Hippocampal formation (tissue), 2 donors: ENCODE measurements around the gene AFTPH.
A peak's percentile ranks its signal among the peaks of the same experiment; 100 is the strongest.

Source experiments
- DNase-seq, 2 donors: peaks; one replicate each; lab custom pipeline; 2025; lab: John Stamatoyannopoulos, UW

The AFTPH gene

DNA sequence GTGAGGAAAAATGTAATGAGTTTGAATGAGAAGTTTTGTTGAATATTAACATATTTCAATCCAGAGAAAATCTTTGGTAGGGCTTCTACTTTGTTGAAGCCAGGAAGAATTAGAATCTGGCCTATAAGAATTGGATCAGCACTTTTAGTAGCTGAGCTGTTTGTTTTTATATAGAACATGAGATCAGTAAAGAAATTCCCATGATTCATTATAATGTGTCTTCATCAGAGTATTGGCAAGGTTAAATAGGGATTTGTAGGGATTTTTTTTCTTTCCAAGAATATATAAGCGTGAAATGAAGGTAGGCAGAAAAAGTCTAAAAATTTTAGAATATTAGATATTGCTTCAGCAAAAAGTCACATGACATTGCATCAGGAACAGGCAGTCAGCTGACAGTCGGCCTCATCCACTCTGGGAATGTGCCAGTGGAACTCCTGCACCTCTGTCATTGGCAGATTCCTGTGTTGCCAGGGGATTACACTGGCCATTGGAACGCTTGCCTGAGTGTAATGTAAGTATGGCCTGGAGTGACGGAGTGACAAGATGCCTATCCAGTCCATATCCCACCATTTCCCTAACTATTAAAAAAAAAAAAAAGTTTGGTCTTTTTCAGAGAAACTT, 69.0 kb downstream of the AFTPH start:
- no peak for DNase-seq

DNA sequence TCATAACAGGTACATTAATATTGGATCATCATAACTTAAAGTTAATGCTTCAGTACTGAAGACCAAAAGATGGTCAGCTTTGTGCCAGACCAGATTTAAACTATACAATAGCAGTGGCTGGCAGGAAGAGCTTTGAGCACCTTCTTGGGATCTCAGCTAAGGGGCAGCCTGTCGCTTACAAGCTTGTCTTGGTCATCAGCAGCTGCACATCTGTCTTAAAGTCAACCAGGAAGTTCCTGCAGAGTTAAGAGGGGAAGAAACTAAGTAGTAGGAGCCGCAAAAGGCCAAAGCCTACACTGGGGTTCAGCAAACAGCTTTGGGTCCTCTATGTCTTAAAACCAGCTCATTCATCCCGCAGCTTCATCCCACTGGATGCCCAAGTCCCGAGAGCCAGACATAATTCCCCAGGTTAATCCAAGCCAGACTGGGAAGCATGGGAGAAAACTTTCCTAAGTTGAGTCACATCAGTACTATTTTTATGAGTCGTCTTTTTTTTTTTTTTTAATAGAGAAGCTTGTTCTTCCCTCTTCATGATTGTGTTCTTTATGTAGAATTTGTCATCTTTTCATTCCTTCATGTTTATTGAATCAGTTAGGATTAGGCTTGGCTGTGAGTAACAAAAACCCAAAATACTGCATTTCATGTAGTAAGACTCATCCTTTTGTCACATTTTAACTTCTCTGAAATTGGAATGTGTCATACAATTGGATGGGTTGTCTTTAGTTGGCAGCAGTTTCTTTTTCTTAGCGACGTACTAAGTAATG, 70.3 kb downstream of the AFTPH start:
- no peak for DNase-seq

DNA sequence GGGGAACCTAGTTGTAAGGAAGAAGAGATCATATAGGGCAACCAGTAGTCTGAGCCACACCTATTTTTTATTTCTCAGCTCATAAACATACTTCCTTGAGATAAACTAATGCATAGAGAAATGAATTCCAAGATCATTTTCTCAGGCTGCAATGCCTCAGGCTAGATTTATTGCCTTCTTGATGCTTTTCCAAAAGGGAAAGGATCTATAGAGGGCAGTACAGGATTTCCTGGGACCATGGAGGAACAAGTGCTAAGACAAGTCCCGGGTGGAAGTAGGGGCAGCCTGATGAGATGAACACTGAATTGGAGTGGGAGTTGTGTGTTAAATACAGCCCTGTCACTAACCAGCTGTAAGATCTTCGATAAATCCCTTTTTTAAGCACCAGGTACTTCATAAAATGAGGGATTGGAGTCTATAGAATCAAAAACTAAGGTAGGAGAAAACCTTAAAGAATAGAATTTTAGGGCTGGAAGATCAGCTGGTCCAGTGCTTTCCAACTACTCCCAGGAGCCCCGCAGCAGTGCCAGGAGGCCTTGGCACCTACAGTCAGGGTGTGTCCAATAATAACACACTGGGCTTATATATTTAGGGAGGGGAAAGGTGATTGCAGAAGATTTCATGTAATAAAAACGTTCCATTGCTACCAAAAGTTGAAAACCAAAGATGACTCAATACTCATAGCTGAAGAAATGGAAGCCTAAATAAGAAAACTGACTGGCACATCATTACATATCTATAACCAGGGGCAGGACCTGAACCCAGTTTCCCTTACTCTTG, 71.5 kb downstream of the AFTPH start:
- peak in 1 of 2 donors; percentile 22 for DNase-seq

DNA sequence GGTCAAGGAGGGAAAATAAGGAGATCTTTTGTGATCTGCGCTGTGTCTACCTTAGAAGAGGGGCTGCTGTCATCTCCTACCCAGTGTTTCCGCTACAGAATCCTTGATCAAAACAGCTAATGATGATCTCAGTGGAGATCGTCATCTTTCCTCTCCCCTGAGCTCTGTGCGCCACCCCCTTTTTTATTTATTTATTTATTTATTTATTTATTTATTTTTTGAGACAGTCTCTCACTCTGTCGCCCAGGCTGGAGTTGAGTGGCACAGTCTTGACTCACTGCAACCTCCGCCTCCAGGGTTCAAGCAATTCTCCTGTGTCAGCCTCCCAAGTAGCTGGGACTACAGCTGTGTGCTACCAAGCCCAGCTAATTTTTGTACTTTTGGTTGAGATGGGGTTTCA, 74.1 kb downstream of the AFTPH start:
- DNase-seq, result no peak

DNA sequence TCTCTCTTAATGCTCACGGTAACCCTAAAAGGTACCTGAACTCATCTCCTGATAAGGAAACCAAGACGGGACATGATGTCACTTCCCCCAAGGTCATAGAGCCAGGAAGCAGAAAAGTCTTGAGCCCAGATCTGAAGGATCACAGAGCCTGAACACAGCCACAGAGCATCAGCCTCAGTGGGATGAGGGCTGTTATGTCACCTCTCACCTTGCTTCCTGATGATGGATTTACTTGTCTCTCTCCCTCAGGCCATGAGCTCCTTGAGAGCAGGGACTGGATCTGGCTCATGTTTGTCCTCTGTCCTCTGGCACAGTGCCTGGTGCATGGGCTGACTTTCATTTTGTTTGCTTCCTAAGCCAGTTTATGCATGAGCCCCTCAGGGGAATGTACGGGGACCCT, 75.3 kb downstream of the AFTPH start:
- no peak for DNase-seq

DNA sequence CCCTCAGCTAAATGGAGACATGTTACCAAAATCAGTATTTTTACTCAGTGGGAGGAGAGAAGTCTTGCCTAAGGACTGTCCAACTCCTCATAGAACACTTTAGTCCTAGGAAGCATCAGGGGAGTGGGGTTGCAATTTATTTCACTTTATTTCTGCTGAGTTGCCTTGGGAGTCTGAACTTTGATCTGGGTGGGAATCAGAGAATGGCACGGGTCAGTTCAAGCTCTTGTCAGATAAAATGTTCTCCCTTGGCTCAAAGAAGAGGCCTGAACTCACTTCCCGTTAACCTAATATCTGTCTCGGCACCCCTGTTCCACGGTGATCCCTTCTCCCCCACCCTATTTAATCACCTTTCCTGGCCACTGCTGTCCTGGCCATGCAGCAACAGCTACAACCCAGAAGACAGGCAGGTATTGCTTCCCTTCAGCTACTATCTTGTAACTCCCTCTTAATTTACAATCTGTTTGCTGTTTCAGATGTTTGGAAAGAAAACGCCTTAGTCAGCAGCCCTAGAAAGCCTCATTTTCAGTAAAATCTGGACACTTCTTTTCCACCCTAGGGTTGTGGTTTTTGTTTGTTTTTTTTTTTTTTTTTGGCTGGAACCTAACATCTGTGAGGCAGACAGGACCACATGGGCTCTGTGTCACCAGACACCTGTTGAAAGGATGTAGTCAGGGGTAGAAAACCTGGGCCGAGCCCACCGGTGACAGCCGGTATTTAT, 77.1 kb downstream of the AFTPH start:
- no peak for DNase-seq

DNA sequence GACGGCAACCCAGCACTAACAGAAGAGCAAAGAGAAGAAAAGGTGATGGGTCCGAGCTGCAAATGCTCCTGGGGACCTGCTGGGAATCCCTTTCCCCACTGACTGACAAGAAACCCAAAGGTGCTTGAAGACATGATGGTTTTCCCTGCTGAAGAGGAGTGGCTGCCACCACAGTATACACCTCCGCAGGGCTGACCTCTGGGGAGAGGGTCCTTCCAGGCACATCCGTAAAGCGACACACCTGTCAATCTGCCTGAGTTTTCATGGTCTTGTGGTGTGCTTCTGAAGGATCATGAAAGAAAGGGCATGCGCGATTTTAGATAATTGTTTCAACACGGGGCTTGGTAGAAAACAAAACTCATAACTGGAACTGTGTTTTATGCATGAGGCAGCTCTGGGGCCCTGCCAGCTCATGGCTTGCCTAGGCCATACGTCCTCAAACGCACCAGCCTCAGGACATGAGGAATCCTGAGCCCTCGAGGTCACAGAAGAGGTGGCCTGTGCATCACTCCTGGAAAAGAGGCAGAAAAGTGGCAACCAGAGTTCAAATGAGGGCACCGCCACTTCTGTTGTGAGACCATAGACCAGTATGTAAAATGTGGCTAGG, 77.8 kb downstream of the AFTPH start:
- DNase-seq, result no peak

DNA sequence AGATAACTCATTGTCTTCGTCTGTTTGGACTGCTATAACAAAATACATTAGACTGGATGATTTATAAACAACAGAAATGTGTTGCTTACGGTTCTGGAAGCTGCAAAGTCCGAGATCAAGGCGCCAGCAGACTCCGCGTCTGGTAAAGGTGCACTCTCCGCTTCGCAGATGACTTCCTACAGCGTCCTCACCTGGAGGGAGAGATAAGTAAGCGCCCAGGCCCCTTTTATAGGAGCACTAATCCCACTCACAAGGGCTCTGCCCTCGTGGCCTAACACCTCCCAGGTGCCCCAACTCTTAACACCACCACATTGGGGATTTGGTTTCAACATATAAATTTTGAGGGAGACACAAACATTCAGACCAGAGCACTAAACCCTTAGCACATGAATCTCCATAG, 78.3 kb downstream of the AFTPH start:
- DNase-seq, result no peak

DNA sequence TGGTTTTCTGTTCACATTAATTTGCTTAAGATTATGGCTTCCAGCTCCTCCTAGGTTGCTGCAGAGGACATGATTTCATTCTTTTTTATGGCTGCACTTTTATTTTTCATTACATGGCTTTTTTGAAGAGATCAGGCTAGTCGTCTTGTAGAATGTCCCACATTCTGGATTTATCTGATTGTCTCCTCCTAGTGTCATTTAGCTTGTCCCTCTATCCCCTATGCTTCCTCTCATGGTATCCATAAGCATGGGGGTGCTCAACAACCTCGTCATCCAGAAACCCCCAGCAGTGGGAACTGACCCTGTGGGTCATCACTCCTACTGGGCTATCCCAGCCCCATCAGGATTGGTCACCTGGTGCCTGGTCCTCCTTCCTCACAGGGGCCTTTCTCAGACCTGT, 80.0 kb downstream of the AFTPH start:
- no peak for DNase-seq

DNA sequence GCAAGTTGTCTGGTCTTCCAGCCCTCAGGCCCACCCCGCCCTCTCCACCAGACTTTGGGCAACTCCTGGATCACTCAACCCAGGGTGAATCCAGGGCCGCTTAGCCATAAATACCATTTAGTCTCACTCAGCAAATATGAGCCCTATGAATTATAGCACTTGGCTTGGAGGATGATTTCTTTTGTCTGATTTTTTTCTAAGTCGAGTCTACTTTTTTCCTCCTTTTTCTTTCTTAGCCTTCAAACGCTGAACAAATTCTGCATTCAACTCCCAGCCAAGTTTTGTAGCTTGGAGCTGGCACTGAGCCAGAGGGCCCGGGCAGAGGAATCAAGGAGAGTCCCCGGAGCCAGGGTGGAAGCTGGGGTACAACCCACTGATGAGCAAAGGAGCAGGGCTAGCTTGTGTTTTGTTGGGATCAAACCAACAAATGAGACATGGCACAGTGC, 80.9 kb downstream of the AFTPH start:
- DNase-seq, result no peak

DNA sequence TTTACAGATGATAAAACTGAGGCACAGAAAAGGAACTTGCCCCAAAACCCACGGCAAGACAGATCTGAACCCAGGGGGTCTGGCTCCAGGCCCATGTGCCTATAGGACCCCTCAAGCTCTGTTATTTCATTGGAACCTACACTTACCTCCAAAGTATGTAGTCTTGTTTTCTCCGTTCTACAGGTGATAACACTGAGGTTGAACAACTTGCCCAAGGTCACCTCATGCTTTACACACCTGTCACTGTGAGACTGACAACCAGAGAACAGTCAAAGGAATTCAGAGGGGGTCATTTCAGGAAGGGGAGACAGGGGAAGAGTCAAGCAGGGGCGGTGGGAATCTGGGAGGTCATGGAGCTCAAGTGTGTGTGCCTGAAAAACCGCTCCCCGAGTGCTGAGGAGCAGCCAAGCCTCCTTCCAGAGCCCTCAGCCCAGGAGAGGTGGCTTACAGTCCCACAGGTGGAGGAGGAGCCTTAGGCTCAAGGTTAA, 81.9 kb downstream of the AFTPH start:
- DNase-seq, result no peak

DNA sequence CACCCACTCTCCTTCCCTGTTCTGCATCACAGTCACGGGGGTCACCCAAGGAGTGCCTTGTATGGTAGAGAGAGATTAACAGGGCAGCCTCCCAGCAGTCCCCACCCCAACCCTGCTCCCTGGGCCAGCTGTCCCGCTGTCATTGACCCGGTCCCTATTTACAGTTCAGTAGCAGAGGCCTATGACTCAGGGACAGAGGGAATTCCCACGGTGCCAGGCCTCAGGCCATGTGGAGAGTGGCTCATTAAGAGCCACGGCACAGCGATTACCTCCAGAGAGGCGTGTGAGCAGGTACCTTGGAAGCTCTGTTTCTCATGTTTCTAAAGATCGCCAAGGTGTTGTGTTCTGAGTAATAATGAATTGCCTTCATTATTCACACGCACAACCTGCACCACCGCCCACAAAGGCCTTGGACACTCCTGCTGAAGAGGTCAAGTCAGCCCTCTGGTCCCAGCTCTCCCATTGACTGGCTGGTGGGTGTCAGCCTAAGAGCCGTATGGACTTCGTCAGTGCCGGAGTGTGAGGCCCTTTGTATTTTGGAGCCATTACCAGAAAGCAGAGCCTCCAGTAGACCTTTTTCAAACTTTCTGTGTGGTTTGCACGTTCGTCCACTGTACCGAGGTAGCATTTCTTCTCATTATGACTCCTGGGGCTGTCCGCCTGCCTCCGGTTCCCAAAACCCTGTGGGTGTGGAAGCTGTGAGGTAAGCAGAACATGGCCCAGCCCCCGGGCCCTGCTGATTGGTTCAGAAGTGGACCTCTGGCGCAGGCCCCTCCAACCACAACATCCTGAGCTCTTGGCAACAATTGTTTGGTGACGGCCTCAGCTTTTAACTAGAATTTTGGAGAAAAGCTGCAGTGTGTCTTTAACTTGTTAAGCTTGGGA, 82.6 kb downstream of the AFTPH start:
- peak in 1 of 2 donors; percentile 46 for DNase-seq

DNA sequence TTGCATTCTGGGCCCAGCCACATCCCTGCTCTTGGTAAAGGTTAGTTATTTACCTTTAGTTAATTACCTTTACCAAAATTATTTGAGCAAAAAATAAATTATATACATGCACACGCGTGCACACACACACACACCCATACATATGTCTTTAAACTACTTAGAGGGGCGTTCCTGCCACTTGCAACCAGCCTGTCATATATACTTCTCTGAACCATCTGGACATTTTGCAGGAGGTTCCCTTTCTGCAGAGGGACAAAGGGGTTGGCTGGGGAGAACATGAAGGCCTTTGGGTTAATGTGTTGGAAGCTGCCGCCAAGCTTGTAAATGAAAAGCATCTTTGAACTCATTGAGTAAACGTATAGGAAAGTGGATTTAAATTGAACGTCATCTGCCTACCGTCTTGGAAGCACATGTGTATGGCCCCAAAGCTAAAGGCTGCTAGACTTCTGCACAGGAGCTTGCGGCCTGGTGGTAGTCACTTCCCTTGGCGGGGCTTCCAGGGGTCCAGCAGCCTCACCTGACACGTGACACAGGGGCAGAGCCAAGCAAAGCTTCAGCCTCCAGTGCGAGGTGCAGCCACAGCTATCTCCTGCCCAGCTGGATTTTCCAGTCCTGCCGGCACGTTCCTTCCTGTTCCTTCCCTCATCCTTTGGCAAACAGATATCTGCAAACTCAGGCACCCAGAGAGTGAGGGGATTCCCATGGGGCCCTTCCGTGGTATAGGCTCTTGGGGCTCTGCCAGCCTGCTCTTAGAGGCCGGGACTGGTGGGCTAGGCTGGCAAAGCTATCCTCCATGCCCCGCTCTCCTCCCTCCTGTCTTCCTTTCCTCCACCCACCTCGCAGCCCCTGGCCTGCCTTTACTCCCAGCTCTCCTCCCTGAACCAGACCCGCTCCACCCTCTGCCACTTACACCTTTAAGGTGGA, 83.5 kb downstream of the AFTPH start:
- DNase-seq, result no peak

DNA sequence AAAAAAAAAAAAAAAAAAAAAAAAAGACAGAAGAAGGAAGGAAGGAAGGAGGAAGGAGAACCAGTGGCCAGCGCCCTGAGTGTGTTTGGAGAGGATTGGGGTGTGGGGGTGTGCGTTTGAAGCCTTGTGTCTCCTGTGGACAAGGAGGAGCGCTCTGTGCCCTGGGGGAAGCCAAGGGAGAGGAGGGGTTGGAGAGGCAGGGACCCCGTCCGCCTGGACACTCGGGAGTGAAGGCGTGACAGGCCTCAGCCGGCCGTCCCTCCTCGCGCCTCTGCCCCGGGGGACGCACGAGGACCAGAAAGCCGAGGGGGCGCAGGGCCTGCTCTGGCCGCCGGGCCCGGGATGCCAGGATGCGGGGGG, 84.7 kb downstream of the AFTPH start:
- DNase-seq, result peak in 1 of 2 donors; percentile 40

DNA sequence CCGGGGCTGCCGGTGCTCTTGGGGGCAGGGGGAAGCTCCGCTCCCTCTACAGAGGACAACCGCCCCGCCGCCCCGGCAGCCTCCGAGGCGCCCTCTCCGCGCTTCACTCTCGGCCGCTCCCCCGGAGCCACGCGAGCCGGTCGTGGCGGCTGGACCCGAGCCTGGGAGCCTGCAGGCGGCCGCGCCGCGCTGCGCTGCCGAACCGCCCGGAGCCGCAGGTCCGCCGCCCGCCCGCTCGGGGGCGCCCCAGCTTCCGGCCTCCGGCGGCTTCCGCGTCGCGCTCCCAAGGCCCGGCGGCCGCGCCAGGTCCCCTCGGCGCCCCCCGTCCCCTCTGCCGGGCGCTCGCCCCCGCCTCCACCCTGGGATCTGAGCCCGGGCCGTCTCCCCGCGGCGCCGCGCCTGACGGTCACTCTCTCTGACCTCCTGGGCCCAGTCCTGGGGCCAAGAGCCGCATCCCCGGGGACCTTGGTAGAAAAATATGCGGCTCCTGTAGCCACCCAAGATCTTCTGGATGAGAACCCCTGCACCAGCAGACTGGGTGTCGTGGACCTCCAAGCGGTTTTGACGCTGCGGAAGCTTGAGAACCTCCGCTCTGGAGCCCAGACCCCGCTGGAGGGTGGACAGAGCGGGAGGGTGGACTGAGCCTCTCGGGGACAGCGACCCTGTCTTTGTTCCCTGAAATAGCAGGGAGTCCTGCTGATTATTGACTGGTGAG, 85.3 kb downstream of the AFTPH start:
- peak; percentile 10 to 62 for DNase-seq

DNA sequence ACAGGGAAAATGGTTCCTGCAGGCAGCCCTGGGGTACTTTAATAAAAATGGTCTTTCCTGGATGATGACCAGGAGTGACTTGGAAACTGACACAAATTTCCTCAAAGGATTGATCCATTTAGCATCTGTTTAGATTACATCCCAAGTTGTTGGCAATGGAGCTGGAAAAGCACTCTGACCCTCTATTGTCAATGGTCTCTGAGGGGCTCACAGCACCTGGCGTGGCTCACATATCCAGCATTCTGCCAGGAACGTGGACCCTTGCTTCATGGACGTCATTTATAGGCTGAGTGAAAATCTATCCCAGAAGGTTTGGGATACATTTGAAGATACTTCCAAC, 85.8 kb downstream of the AFTPH start:
- DNase-seq, result no peak

DNA sequence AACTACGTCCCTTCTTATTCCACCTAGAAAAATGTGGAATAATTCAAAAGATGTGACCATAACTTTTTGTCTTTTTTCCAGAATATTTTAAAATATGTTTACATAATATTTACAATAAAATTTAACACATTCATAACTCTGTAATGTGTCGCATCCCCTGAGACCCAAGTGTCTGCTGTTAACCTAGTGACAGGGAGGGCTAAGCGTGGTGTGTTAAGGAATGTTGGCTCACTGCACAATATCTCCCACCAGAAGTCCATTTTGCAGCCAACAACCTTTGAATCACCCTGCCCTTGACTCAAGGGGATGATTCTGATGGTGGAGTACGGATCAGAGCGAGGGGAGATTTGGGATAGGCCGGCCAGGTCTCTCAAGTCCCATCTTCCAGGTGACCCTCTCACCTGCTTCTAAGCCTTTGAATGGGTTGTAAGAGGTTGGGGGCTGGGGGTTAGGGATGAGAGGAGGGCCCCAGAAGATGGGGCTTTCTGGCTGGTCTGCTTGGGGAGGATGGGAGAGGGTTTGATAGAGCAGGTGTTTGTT, 86.3 kb downstream of the AFTPH start:
- DNase-seq, result no peak

DNA sequence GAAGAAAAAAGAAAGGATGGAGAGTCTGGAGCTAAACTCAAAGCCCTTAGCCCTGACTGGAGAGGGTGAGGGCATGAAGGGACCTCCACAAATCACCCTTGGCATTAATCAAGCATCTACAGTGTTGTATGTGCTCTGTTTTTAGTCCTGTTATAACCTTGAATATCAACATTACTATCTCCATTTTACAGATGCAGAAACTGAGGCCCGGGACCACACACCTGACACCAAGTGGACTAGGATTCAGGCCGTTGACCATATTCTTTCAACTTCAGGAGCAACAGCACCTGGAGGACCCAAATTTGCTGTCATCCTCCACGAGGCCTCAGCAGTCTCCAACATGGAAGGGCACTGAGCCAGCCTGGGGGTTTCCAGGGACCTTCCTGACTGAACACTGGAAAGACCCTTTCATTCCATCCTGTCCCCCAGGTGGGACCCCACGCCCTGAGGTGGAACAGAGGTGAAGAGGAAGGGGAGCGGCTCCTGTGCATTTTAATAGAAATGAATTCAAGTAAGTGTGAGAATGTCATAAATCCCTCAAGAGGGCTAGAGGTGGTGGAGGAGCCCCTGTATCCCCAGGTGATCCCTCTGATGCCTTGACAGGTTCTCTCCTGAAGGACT, 88.6 kb downstream of the AFTPH start:
- no peak for DNase-seq
